BJ (cell line): ENCODE data around the gene KRTAP10-3. TPM values are rescaled to one million over a fixed set of nuclear protein-coding genes. Genes with fewer than 3 reads are reported as not detected.

Source experiments
- CTCF ChIA-PET: fragments of 350-600 bp; formaldehyde crosslinking; extraction: SDS; loops from one replicate; lab custom pipeline; 2021; ENCODE audit warnings: antibody characterized with exemption, inconsistent platforms; lab: Yijun Ruan, JAX
- POLR2A ChIA-PET: fragments of 300-600 bp; sonication (Branson Sonifier 250); formaldehyde crosslinking; extraction: SDS; loops from one replicate; lab custom pipeline; 2021; ENCODE audit warnings: antibody characterized with exemption; lab: Charles Lee
- DNase-seq: peaks from one replicate; pipeline ENCODE4 v3.0.0-alpha.2; 2011; ENCODE audit warnings: low read depth
- H3K27me3 ChIP-seq: 2 replicates; pipeline ENCODE4 v1.6.0; 2011; ENCODE audit warnings: low read length; ENCODE audit not compliant: control insufficient read depth, insufficient read depth
- H3K36me3 ChIP-seq: 2 replicates; pipeline ENCODE4 v1.5.1; 2011; ENCODE audit warnings: low read length; ENCODE audit not compliant: control insufficient read depth, insufficient read depth
- H3K4me3 ChIP-seq: 2 replicates; pipeline ENCODE4 v1.5.1; 2011; ENCODE audit warnings: low read depth, mild to moderate bottlenecking, control low read depth, low read length
- CTCF ChIP-seq: IDR thresholded peaks from 2 replicates; pipeline ENCODE4 v1.5.1; 2011; ENCODE audit warnings: low read depth, mild to moderate bottlenecking, control low read depth, inconsistent platforms, low read length, moderate library complexity; ENCODE audit not compliant: insufficient read depth
- polyA plus RNA-seq: library from polyadenylated mRNA; depleted of rRNA; stranded (reverse); fragments of >200 nt; gene quantifications from 2 replicates; pipeline ENCODE4 v1.2.3, GENCODE V29; 2011

Gene KRTAP10-3
- polyA plus RNA-seq, 1 experiment, result not detected

- Histone ChIP-seq H3K36me3 (no peaks in the 10 kb centered on the region), H3K27me3 (peaks cover 4% of the 10 kb centered on the region; the same call in 1 of the 2 replicates), H3K4me3 (no peak overlapping the region)
- DNase-seq, result no peak
- TF ChIP-seq CTCF, result no peak
- ChIA-PET POLR2A (no interaction called here), CTCF (no interaction called here)
These were observed 30.5 kb upstream of the KRTAP10-3 start for GRCh38 chr21:44589094-44589493.

- Histone ChIP-seq H3K36me3 (no peaks in the 10 kb centered on the region), H3K27me3 (no peaks in the 10 kb centered on the region), H3K4me3 (no peak overlapping the region)
- ChIA-PET CTCF (no interaction called here), POLR2A (no interaction called here)
- no peak for DNase-seq
- TF ChIP-seq CTCF, result no peak
These were observed 27.3 kb upstream of the KRTAP10-3 start for GRCh38 chr21:44585892-44586291.

- CTCF ChIA-PET, result no interaction called here
- H3K36me3 ChIP-seq, result no peaks in the 10 kb centered on the region
- no peak for DNase-seq
- TF ChIP-seq CTCF, result no peak
- H3K4me3 ChIP-seq, result no peak overlapping the region
- POLR2A ChIA-PET, result no interaction called here
- no peaks in the 10 kb centered on the region for H3K27me3 ChIP-seq
These were observed 25.2 kb upstream of the KRTAP10-3 start for GRCh38 chr21:44583800-44584147.

- no peak for TF ChIP-seq CTCF
- H3K36me3 ChIP-seq, result no peaks in the 10 kb centered on the region
- no peaks in the 10 kb centered on the region for H3K27me3 ChIP-seq
- DNase-seq, result no peak
- CTCF ChIA-PET, result no interaction called here
- no peak overlapping the region for H3K4me3 ChIP-seq
- POLR2A ChIA-PET, result no interaction called here
These were observed 24.6 kb upstream of the KRTAP10-3 start for GRCh38 chr21:44583089-44583799.

GRCh38 chr21:44582055-44582454, 23.5 kb upstream of the KRTAP10-3 start:
- no peak for DNase-seq
- no peaks in the 10 kb centered on the region for H3K27me3 ChIP-seq
- no peaks in the 10 kb centered on the region for H3K36me3 ChIP-seq
- ChIA-PET POLR2A (no interaction called here), CTCF (no interaction called here)
- H3K4me3 ChIP-seq, result no peak overlapping the region
- no peak for TF ChIP-seq CTCF
